AG10803 (cell line): ENCODE results near the gene C1orf105.

Experiments used
- DNase-seq: peaks from one replicate; pipeline ENCODE4 v3.0.0; 2010; ENCODE audit warnings: low read depth
- H3K4me3 ChIP-seq: 2 replicates; pipeline ENCODE4 v1.5.1; 2011; ENCODE audit warnings: mild to moderate bottlenecking, low read length, control low read depth
- TF ChIP-seq, protein P1 (sequence below): conservative IDR thresholded peaks from 2 replicates; pipeline ENCODE4 v1.5.1; 2011; ENCODE audit warnings: mild to moderate bottlenecking, low read length, control low read depth, inconsistent platforms

The C1orf105 gene

DNA sequence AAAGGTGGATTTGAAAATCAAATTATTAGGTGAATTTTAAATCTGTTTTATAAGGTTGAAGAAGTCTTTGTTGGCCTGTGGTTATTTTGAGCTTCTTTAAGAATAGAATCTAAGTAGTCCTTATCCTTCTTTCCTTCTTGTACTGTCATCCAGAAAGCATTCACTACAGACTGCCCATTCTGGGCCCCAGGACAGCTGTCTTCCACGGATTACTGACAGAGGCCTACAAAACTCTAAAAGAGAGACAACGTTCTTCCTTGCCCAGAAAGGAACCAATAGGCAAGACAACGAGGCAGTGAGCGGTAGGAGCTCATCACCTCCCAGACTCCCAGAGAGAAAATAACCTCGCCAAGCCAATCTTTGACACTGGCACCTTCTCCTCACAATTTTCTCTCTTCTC, 47.8 kb downstream of the C1orf105 start:
- DNase-seq, result no peak
- no peak overlapping the region for H3K4me3 ChIP-seq
- TF ChIP-seq, protein P1, sequence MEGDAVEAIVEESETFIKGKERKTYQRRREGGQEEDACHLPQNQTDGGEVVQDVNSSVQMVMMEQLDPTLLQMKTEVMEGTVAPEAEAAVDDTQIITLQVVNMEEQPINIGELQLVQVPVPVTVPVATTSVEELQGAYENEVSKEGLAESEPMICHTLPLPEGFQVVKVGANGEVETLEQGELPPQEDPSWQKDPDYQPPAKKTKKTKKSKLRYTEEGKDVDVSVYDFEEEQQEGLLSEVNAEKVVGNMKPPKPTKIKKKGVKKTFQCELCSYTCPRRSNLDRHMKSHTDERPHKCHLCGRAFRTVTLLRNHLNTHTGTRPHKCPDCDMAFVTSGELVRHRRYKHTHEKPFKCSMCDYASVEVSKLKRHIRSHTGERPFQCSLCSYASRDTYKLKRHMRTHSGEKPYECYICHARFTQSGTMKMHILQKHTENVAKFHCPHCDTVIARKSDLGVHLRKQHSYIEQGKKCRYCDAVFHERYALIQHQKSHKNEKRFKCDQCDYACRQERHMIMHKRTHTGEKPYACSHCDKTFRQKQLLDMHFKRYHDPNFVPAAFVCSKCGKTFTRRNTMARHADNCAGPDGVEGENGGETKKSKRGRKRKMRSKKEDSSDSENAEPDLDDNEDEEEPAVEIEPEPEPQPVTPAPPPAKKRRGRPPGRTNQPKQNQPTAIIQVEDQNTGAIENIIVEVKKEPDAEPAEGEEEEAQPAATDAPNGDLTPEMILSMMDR, result no peak

DNA sequence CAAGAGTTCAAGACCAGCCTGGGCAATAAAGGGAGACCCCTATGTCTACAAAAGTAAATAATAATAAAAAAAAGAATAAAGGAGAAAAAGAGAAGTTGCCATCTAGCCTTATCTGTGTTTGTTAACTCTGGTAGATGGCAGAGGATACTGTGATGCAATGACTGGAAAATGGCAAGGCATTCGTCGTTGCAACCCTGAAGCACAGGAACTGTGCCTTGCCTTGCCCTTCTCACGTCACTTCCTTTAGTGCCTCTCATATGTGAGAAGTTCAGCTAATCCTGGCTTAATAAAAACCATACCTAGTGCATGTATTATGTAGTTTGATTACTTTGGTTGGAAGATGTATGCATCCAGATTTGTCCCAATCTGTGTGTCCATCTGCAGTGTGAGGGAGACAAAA, 49.2 kb downstream of the C1orf105 start:
- TF ChIP-seq, protein P1, result no peak
- DNase-seq, result no peak
- no peak overlapping the region for H3K4me3 ChIP-seq

DNA sequence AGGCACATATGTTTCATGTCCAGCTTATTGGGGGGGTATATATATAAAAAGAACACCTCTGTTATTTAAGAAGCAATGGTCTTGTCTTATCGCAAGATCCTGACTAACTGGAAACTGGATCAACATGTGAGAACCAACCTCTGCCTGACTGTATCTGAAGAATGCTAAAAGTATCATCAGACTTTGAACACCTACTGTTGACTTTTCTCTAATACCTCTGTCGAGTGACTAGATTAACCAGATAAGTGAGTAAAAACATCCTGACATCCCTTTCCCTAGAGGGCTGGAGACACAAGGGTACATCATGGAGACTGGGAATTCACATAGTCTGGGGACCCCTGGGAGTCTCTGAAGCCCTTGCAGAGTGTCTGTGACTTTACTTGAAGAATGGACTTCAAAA, 49.7 kb downstream of the C1orf105 start:
- no peak for DNase-seq
- TF ChIP-seq, protein P1, result no peak
- H3K4me3 ChIP-seq, result no peak overlapping the region

DNA sequence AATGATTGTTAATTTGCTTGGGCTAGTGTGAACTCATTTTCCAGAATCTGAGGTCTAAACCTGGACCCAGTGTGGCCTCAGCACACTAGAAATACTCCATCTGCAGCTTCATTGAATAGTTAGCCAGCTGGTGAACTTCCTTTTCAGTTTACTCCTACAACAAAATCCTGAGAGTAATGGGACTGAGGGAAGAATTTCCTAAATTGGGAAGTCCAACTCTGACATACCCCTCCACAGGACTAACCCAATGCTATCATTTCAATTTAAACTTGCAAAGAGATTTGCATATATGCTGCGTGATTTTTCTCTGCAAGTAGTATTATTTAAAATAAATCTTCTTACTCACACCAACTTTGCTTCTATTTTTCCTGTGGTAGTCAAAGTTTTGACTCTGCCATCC, 51.2 kb downstream of the C1orf105 start:
- TF ChIP-seq, protein P1, result no peak

DNA sequence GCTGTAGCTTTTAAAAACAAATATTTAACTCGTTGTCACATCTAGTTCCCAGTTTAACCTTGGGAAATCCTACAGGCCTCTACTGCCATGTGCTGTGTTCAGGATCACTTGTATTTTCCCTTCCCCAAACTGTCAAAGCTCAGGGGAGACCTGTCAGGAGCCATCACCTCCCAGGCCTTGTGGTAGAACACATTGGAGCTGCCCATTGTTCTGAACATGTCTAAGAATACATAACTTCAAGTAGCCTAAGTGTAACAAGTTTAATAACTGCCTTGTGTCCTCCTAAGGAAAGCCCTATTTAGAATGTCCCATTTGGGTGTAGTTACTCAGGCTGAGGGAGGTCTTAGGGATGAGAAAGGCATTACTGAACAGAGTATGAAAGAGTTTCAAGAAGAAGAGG, 52.0 kb downstream of the C1orf105 start:
- no peak overlapping the region for H3K4me3 ChIP-seq
- TF ChIP-seq, protein P1, result no peak
- DNase-seq, result no peak

More for the DNA sequence above, 51.2 kb downstream of the C1orf105 start:
- DNase-seq, result no peak
- H3K4me3 ChIP-seq, result no peak overlapping the region

DNA sequence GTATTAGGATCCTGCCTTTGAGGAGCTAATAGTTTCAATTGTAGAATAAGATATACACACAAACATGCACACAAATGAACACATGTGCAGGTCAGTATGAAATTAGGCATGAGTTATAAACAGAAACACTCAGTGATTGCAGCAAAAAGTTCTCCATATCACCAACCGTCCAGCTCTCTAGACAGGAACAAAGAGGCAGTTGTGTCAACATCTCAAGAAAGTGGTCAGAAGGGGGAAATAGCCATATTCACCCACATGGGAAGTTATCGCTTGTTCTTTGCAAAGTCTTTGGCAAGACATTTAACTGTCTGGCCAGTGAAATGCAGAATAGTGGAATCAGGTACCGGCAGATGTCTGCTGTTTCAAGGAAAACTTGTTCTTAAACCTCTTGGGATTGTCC, 52.8 kb downstream of the C1orf105 start:
- DNase-seq, result no peak
- TF ChIP-seq, protein P1, result no peak

DNA sequence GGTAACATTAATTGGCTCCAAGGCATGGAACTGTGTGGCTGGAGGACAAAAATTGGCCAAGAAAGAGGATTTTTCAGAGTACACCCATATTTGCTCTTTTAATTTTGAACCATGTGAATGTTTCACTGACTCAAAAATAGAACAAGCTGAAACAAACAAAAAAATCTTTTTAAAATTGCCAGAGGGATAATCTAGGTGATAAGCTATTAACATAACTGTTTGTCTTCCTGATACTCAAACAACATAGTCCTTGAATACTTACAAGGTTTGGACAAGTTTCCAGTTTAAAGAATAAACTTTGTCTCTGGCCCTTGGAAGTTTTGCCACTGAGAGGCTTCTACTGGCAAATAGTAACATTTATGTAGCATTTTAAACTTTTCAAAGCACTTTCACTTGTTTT, 53.4 kb downstream of the C1orf105 start:
- TF ChIP-seq, protein P1, result no peak
- DNase-seq, result no peak

More for the DNA sequence above, 52.8 kb downstream of the C1orf105 start:
- H3K4me3 ChIP-seq, result no peak overlapping the region

More for the DNA sequence above, 53.4 kb downstream of the C1orf105 start:
- no peak overlapping the region for H3K4me3 ChIP-seq
